ENCODE data around the gene SERPINA1. TPM values are rescaled to one million over a fixed set of nuclear protein-coding genes. Genes with fewer than 3 reads are reported as not detected.

Gene SERPINA1
- not detected in 2 replicates for total RNA-seq
- long read RNA-seq, result 0 reads

DNA sequence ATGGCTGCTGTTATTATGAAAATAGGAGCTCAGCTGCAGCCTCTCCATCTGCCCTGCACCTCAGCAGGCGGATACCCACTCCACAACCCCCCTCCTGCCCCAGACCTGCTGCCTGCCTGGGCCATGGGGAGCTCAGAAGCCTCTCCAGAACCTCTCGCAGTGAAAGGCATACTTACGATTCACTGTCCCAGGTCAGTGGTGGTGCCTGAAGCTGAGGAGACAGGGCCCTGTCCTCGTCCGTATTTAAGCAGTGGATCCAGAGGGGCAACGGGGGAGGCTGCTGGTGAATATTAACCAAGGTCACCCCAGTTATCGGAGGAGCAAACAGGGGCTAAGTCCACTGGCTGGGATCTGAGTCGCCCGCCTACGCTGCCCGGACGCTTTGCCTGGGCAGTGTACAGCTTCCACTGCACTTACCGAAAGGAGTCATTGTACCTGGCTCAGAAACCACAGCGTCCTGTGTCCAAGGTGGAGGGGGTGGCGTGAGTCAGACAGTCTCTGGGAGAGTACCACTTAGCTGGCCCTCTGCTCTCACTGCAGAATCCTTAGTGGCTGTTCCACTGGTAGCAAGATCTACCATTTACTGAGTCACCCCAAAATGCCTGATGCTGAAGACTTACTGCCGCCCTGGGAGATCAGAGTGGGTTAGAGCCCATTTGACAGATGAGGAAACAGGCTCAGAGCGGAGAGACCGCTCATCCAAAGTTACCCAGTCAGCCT is at the start of gene SERPINA1:
Gene SERPINA1 (minus strand): TSS at position 219 of the 720 bp plus-strand sequence. CDS start 5,365 bp downstream, outside the sequence.
- TF ChIP-seq, protein P1, sequence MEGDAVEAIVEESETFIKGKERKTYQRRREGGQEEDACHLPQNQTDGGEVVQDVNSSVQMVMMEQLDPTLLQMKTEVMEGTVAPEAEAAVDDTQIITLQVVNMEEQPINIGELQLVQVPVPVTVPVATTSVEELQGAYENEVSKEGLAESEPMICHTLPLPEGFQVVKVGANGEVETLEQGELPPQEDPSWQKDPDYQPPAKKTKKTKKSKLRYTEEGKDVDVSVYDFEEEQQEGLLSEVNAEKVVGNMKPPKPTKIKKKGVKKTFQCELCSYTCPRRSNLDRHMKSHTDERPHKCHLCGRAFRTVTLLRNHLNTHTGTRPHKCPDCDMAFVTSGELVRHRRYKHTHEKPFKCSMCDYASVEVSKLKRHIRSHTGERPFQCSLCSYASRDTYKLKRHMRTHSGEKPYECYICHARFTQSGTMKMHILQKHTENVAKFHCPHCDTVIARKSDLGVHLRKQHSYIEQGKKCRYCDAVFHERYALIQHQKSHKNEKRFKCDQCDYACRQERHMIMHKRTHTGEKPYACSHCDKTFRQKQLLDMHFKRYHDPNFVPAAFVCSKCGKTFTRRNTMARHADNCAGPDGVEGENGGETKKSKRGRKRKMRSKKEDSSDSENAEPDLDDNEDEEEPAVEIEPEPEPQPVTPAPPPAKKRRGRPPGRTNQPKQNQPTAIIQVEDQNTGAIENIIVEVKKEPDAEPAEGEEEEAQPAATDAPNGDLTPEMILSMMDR (conservative IDR thresholded peaks at IDR 0.05), result no peak
- DNase-seq (ENCODE audit: low read depth, low spot score), result no peak
- Mint-ChIP-seq H3K4me1 (peaks cover 4% of the 10 kb centered on the region), H3K27me3 (ENCODE audit: low read depth) (no peaks in the 10 kb centered on the region), H3K4me3 (no peak within 1 kb of the TSS), H3K9me3 (no peaks in the 10 kb centered on the region), H3K36me3 (ENCODE audit: low read depth) (no peaks in the 10 kb centered on the region), H3K27ac (ENCODE audit: unreplicated experiment) (no peak within 1 kb of the TSS)

- Mint-ChIP-seq H3K4me1 (no peaks in the 10 kb centered on the region), H3K36me3 (ENCODE audit: low read depth) (peaks cover 3% of the 10 kb centered on the region), H3K4me3 (no peak overlapping the region), H3K27ac (ENCODE audit: unreplicated experiment) (no peak overlapping the region), H3K9me3 (peaks cover 4% of the 10 kb centered on the region), H3K27me3 (ENCODE audit: low read depth) (peaks cover 25% of the 10 kb centered on the region)
- DNase-seq (ENCODE audit: low read depth, low spot score), result no peak
- TF ChIP-seq, protein P1 (conservative IDR thresholded peaks at IDR 0.05), result no peak
Observed at GRCh38 chr14:94428610-94429009, 40.2 kb upstream of the SERPINA1 start.

GRCh38 chr14:94427016-94427613 is 38.7 kb upstream of the SERPINA1 start:
- Mint-ChIP-seq H3K36me3 (ENCODE audit: low read depth) (peaks cover 3% of the 10 kb centered on the region), H3K27ac (ENCODE audit: unreplicated experiment) (no peak overlapping the region), H3K4me1 (peaks cover 3% of the 10 kb centered on the region)

GRCh38 chr14:94426526-94426925 is 38.1 kb upstream of the SERPINA1 start:
- peaks cover 3% of the 10 kb centered on the region for H3K4me1 Mint-ChIP-seq
- H3K4me3 Mint-ChIP-seq, result no peak overlapping the region
- no peak overlapping the region for H3K27ac Mint-ChIP-seq (ENCODE audit: unreplicated experiment)
- H3K27me3 Mint-ChIP-seq (ENCODE audit: low read depth), result peaks cover 21% of the 10 kb centered on the region
- TF ChIP-seq, protein P1 (conservative IDR thresholded peaks at IDR 0.05), result no peak
- no peak for DNase-seq (ENCODE audit: low read depth, low spot score)
- H3K9me3 Mint-ChIP-seq, result peaks cover 4% of the 10 kb centered on the region
- H3K36me3 Mint-ChIP-seq (ENCODE audit: low read depth), result peaks cover 3% of the 10 kb centered on the region

More at GRCh38 chr14:94427016-94427613, 38.7 kb upstream of the SERPINA1 start:
- TF ChIP-seq, protein P1 (conservative IDR thresholded peaks at IDR 0.05), result no peak
- Mint-ChIP-seq H3K9me3 (peaks cover 4% of the 10 kb centered on the region), H3K27me3 (ENCODE audit: low read depth) (peaks cover 25% of the 10 kb centered on the region), H3K4me3 (no peak overlapping the region)
- no peak for DNase-seq (ENCODE audit: low read depth, low spot score)

GRCh38 chr14:94424371-94424770 is 36.0 kb upstream of the SERPINA1 start:
- Mint-ChIP-seq H3K4me3 (no peak overlapping the region), H3K27ac (ENCODE audit: unreplicated experiment) (peak overlapping the region; percentile 37), H3K36me3 (ENCODE audit: low read depth) (no peaks in the 10 kb centered on the region), H3K27me3 (ENCODE audit: low read depth) (peaks cover 24% of the 10 kb centered on the region), H3K4me1 (peaks cover 3% of the 10 kb centered on the region), H3K9me3 (peaks cover 3% of the 10 kb centered on the region)
- no peak for DNase-seq (ENCODE audit: low read depth, low spot score)
- TF ChIP-seq, protein P1 (conservative IDR thresholded peaks at IDR 0.05), result no peak
